GM18507 (cell line): ENCODE results near the gene SHH.

Source experiments
- DNase-seq: peaks from one replicate; pipeline ENCODE4 v3.0.0; 2011; ENCODE audit warnings: low read depth; ENCODE audit not compliant: insufficient read length; ENCODE audit errors: extremely low spot score
- FAIRE-seq: peaks from 2 replicates; lab custom pipeline; 2011; peaks lifted over from hg19 to GRCh38; lab: Jason Lieb, UNC

The SHH gene

GRCh38 chr7:155811895-155812761, at the start of gene SHH:
SHH (minus strand) TSS chr7:155812463; CDS start chr7:155812122, 341 bp downstream.
- DNase-seq: no peak
- no peak for FAIRE-seq

- FAIRE-seq: no peak
Observed at GRCh38 chr7:155861480-155861868, 49.2 kb upstream of the SHH start.

GRCh38 chr7:155860840-155861479, 48.7 kb upstream of the SHH start:
- FAIRE-seq: no peak
- no peak for DNase-seq

More at GRCh38 chr7:155861480-155861868, 49.2 kb upstream of the SHH start:
- DNase-seq: no peak

GRCh38 chr7:155860461-155860839, 48.2 kb upstream of the SHH start:
- DNase-seq: no peak
- no peak for FAIRE-seq

GRCh38 chr7:155858521-155859061, 46.3 kb upstream of the SHH start:
- DNase-seq: no peak
- no peak for FAIRE-seq

- FAIRE-seq (no peak), DNase-seq (no peak)
Observed at GRCh38 chr7:155857141-155857540, 44.9 kb upstream of the SHH start.

- DNase-seq (no peak), FAIRE-seq (no peak)
Observed at GRCh38 chr7:155856656-155857055, 44.4 kb upstream of the SHH start.

- FAIRE-seq (no peak), DNase-seq (no peak)
Observed at GRCh38 chr7:155852426-155853301, 40.4 kb upstream of the SHH start.

GRCh38 chr7:155851892-155852291, 39.6 kb upstream of the SHH start:
- FAIRE-seq (no peak), DNase-seq (no peak)

- FAIRE-seq (no peak), DNase-seq (no peak)
Observed at GRCh38 chr7:155850766-155851678, 38.8 kb upstream of the SHH start.

GRCh38 chr7:155850001-155850436, 37.8 kb upstream of the SHH start:
- no peak for FAIRE-seq
- no peak for DNase-seq

GRCh38 chr7:155848691-155849669, 36.7 kb upstream of the SHH start:
- FAIRE-seq (no peak), DNase-seq (no peak)

GRCh38 chr7:155847821-155848435, 35.7 kb upstream of the SHH start:
- DNase-seq: no peak
- FAIRE-seq: no peak

GRCh38 chr7:155846936-155847335, 34.7 kb upstream of the SHH start:
- no peak for FAIRE-seq

GRCh38 chr7:155846156-155846555, 33.9 kb upstream of the SHH start:
- DNase-seq (no peak), FAIRE-seq (no peak)

More at GRCh38 chr7:155846936-155847335, 34.7 kb upstream of the SHH start:
- DNase-seq: no peak

- DNase-seq (no peak), FAIRE-seq (no peak)
Observed at GRCh38 chr7:155845226-155845625, 33.0 kb upstream of the SHH start.

GRCh38 chr7:155844526-155844925, 32.3 kb upstream of the SHH start:
- FAIRE-seq (no peak), DNase-seq (no peak)
